Thoracic aorta endothelial cell (primary cell): ENCODE results near the gene IZUMO3. TPM values are rescaled to one million over a fixed set of nuclear protein-coding genes. Genes with fewer than 3 reads are reported as not detected.

Experiments used
- total RNA-seq: library from RNA; depleted of rRNA; stranded (reverse); fragments of >200 nt; gene quantifications from 2 replicates; pipeline ENCODE4 v1.2.3, GENCODE V29; 2012

The IZUMO3 gene
- not detected in 2 replicates for total RNA-seq

GRCh38 chr9:24545847-24546522 is at the start of gene IZUMO3:
IZUMO3 (minus strand) TSS chr9:24545897; CDS start chr9:24545649, 248 bp downstream.

